ENCODE results near the gene CNR1. TPM values are rescaled to one million over a fixed set of nuclear protein-coding genes. Genes with fewer than 3 reads are reported as not detected.
A peak's percentile ranks its signal among the peaks of the same experiment; 100 is the strongest.

Gene CNR1
- total and polyA plus RNA-seq, 2 experiments from 2014 or later = 0.39 to 0.97 TPM

DNA sequence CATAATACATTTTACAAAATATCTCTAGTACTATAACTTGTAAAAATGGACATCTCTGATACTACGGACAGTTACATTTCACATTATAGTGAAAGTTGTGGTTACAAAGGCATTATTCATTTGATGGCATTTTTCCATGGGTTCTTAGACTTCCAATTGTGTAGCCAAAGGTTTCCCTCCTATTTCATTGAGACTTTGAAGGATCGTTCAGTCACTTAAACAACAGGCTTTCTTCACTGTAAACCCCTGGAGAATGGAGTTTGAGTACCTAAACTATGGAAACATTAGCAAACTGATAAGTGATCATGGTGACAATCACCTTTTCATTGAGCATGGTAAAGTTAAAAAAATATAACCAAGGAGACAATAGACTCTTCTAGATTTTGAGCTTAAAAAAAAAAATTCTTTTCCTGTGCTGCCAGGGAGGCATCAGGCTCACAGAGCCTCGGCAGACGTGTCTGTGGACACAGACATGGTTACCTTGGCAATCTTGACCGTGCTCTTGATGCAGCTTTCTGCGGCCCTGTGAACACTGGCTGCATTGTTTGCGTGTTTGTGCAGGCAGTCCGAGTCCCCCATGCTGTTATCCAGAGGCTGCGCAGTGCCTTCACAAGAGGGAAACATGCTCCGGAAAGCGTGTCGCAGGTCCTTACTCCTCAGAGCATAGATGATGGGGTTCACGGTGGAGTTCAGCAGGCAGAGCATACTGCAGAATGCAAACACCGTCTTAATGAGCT is 22.6 kb downstream of the CNR1 start:
- TF ChIP-seq, protein P1, sequence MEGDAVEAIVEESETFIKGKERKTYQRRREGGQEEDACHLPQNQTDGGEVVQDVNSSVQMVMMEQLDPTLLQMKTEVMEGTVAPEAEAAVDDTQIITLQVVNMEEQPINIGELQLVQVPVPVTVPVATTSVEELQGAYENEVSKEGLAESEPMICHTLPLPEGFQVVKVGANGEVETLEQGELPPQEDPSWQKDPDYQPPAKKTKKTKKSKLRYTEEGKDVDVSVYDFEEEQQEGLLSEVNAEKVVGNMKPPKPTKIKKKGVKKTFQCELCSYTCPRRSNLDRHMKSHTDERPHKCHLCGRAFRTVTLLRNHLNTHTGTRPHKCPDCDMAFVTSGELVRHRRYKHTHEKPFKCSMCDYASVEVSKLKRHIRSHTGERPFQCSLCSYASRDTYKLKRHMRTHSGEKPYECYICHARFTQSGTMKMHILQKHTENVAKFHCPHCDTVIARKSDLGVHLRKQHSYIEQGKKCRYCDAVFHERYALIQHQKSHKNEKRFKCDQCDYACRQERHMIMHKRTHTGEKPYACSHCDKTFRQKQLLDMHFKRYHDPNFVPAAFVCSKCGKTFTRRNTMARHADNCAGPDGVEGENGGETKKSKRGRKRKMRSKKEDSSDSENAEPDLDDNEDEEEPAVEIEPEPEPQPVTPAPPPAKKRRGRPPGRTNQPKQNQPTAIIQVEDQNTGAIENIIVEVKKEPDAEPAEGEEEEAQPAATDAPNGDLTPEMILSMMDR (IDR thresholded peaks at IDR 0.05; ENCODE audit: low read depth, low read length) = no peak
- Histone ChIP-seq H3K9me3 (ENCODE audit: low read depth) (no peaks in the 10 kb centered on the region), H3K4me1 (ENCODE audit: low read depth) (no peaks in the 10 kb centered on the region), H3K36me3 (no peaks in the 10 kb centered on the region), H3K27me3 (no peaks in the 10 kb centered on the region), H3K4me3 (no peak overlapping the region), H3K27ac (no peak overlapping the region)
- no peak for DNase-seq (ENCODE audit: low read depth in 1 of 2, low spot score in 1 of 2)

DNA sequence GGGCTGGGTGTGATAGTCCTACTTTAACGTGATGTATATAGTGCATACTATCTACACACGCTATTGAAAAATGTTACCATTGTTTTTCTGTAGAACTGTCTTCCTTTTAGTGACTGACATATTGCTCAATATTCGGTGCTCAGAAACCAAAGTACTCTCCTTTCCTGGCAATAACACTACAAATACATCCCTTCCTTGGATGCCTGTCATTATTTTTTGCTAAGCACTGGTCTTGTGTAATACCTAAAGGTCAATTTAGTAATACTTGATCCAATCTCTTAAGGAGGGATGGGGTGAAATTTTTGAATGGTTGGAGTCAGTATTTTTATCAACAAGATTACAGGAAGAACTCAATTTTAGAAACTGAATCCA is 23.9 kb downstream of the CNR1 start:
- Histone ChIP-seq H3K27me3 (no peaks in the 10 kb centered on the region), H3K27ac (no peak overlapping the region), H3K9me3 (ENCODE audit: low read depth) (no peaks in the 10 kb centered on the region), H3K4me3 (no peak overlapping the region), H3K36me3 (no peaks in the 10 kb centered on the region), H3K4me1 (ENCODE audit: low read depth) (no peaks in the 10 kb centered on the region)
- DNase-seq (ENCODE audit: low read depth in 1 of 2, low spot score in 1 of 2) = peak in 1 of 2 donors; percentile 1
- TF ChIP-seq, protein P1 (IDR thresholded peaks at IDR 0.05; ENCODE audit: low read depth, low read length) = no peak

DNA sequence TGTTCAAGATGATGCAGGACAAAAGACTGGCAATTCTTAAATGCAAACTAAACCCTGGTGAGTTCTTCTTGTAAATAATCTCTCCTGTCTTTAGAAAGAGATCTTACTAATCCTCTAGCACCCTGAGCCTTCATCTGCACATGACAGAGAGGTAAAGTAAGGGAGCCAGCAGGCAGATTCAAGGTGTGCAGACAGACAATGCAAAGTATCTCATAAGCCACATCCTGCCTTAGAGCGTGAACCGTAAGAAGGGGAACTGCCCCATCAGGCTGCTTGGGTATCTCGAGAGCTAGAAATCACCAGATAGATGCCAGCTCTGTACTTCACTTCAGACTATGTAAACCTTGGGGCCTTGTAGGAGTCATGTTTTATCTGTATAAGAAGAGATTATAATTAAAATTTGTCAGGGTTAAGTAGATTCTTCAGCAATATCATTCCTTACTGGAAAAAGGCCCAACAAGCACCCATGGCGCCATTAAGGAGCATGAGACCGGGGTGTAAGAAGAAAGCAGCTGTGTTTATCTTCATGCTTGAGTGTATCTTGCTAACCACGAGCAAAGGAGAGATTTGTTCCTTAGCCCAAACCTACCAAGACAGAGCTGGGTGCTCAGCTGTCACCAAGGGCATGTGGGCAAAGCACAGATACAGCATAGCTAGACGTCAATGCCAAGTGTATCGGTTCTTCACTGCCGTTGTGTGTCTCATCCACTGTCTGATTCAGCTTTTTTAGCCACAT is 24.4 kb downstream of the CNR1 start:
- H3K4me3 ChIP-seq = no peak overlapping the region
- no peaks in the 10 kb centered on the region for H3K4me1 ChIP-seq (ENCODE audit: low read depth)
- TF ChIP-seq, protein P1 (IDR thresholded peaks at IDR 0.05; ENCODE audit: low read depth, low read length) = no peak
- H3K27me3 ChIP-seq = no peaks in the 10 kb centered on the region
- DNase-seq (ENCODE audit: low read depth in 1 of 2, low spot score in 1 of 2) = no peak
- H3K27ac ChIP-seq = no peak overlapping the region
- no peaks in the 10 kb centered on the region for H3K9me3 ChIP-seq (ENCODE audit: low read depth)
- no peaks in the 10 kb centered on the region for H3K36me3 ChIP-seq

DNA sequence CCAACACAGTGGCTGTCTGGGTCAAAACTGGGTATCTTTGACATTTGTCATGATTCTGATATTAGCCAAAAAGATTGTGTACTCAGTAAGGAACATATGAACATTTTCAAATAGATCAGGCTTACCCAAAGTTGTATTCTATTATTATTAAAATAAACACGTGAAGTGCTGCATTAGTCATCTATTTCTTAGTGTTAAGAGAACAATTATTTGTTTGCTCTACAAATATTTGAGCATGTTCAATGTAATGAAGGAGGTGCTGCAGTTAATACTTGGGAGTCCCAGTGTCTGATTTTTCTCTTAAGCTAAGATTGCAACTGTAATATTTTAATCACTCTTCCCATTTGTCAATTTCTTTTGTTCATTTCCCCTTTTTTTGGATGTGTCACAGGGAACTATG is 28.2 kb downstream of the CNR1 start:
- H3K4me1 ChIP-seq (ENCODE audit: low read depth) = no peaks in the 10 kb centered on the region
- H3K27ac ChIP-seq = no peak overlapping the region
- DNase-seq (ENCODE audit: low read depth in 1 of 2, low spot score in 1 of 2) = no peak
- TF ChIP-seq, protein P1 (IDR thresholded peaks at IDR 0.05; ENCODE audit: low read depth, low read length) = no peak
- no peaks in the 10 kb centered on the region for H3K27me3 ChIP-seq
- no peaks in the 10 kb centered on the region for H3K36me3 ChIP-seq
- no peaks in the 10 kb centered on the region for H3K9me3 ChIP-seq (ENCODE audit: low read depth)
- no peak overlapping the region for H3K4me3 ChIP-seq

DNA sequence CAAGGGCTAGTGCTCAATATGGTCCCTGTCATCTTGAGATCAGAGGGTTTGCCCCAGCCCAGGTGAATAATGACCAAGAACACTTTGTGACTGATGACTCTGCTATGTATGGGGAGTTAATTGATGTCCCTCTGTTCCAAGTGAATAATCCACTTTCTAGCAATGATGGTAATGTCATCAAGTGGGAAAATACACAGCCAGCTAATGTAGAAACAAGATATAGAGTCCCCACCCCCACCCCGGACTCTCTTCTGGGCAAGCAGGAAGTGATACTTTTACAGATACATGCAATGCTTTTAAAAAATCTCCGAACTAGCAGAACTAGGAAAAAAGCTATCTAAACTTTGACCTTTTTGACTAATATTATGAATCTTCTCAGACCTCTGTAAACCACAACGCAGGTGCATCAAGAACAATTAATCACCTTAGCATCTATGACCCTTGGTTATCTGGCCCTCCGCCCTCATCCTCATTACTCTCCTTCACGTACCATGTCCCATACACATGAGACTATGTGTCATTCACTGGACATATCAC is 30.5 kb downstream of the CNR1 start:
- Histone ChIP-seq H3K27me3 (no peaks in the 10 kb centered on the region), H3K4me1 (ENCODE audit: low read depth) (no peaks in the 10 kb centered on the region), H3K27ac (no peak overlapping the region), H3K36me3 (no peaks in the 10 kb centered on the region), H3K9me3 (ENCODE audit: low read depth) (no peaks in the 10 kb centered on the region), H3K4me3 (no peak overlapping the region)
- TF ChIP-seq, protein P1 (IDR thresholded peaks at IDR 0.05; ENCODE audit: low read depth, low read length) = no peak
- DNase-seq (ENCODE audit: low read depth in 1 of 2, low spot score in 1 of 2) = no peak

Data from cardiac muscle cell (in vitro differentiated cells and primary cell).